Mesendoderm (in vitro differentiated cells): ENCODE measurements around the gene TCEANC2.

Source experiments
- DNase-seq: peaks from one replicate; pipeline ENCODE4 v3.0.0; 2013
- H2AK5ac ChIP-seq: 2 replicates; pipeline ENCODE4 v1.6.1; 2013; ENCODE audit warnings: low read length, inconsistent platforms
- H2BK120ac ChIP-seq: 2 replicates; pipeline ENCODE4 v1.6.1; 2013; ENCODE audit warnings: low read depth, mild to moderate bottlenecking, low read length, moderate library complexity, mixed read lengths
- H2BK15ac ChIP-seq: replicated peaks from 2 replicates; pipeline ENCODE4 v1.6.1; 2013; ENCODE audit warnings: low read depth, mild to moderate bottlenecking, moderate library complexity
- H2BK5ac ChIP-seq: 2 replicates; pipeline ENCODE4 v1.6.1; 2013; ENCODE audit warnings: low read length, inconsistent platforms
- H3K18ac ChIP-seq: 2 replicates; pipeline ENCODE4 v1.6.1; 2013; ENCODE audit warnings: mild to moderate bottlenecking, low read length, mixed read lengths
- H3K23ac ChIP-seq: one replicate; pipeline ENCODE4 v1.6.1; 2013; ENCODE audit warnings: low read length
- H3K27ac ChIP-seq: 2 replicates; pipeline ENCODE4 v1.5.1; 2013; ENCODE audit warnings: low read depth, mild to moderate bottlenecking, inconsistent platforms, low read length, moderate library complexity
- H3K27me3 ChIP-seq: 2 replicates; pipeline ENCODE4 v1.6.1; 2013; ENCODE audit warnings: low read length, control low read depth, mild to moderate bottlenecking, inconsistent platforms; ENCODE audit not compliant: insufficient read depth, poor library complexity
- H3K36me3 ChIP-seq: 2 replicates; pipeline ENCODE4 v1.6.1; 2013; ENCODE audit warnings: low read length, inconsistent platforms; ENCODE audit not compliant: control insufficient read depth, insufficient read depth
- H3K4ac ChIP-seq: one replicate; pipeline ENCODE4 v1.6.1; 2013; ENCODE audit warnings: low read depth, mild to moderate bottlenecking, low read length, moderate library complexity
- H3K4me1 ChIP-seq: 2 replicates; pipeline ENCODE4 v1.6.1; 2013; ENCODE audit warnings: low read depth, low read length, inconsistent platforms; ENCODE audit not compliant: control insufficient read depth
- H3K4me2 ChIP-seq: 2 replicates; pipeline ENCODE4 v1.6.1; 2013; ENCODE audit warnings: low read length
- H3K4me3 ChIP-seq: 2 replicates; pipeline ENCODE4 v1.5.1; 2013; ENCODE audit warnings: mild to moderate bottlenecking, low read length
- H3K56ac ChIP-seq: one replicate; pipeline ENCODE4 v1.6.1; 2013; ENCODE audit warnings: low read length
- H3K79me1 ChIP-seq: 2 replicates; pipeline ENCODE4 v1.6.1; 2013; ENCODE audit warnings: low read length, inconsistent platforms
- H3K79me2 ChIP-seq: 2 replicates; pipeline ENCODE4 v1.6.1; 2013; ENCODE audit warnings: mild to moderate bottlenecking, low read length; ENCODE audit not compliant: control insufficient read depth, insufficient read depth
- H3K9ac ChIP-seq: 2 replicates; pipeline ENCODE4 v1.6.1; 2013; ENCODE audit warnings: low read length, inconsistent platforms
- H4K5ac ChIP-seq: one replicate; pipeline ENCODE4 v1.6.1; 2013; ENCODE audit warnings: low read length
- H4K8ac ChIP-seq: one replicate; pipeline ENCODE4 v1.6.1; 2013; ENCODE audit warnings: low read depth, mild to moderate bottlenecking, control low read depth, low read length, moderate library complexity
- WGBS: extraction: QIAGEN DNeasy Blood & Tissue Kit; methylation state at CpG from one replicate; pipeline ENCODE4 v1.1.7; 2013; ENCODE audit warnings: low lambda C conversion rate, missing lambda C conversion rate; ENCODE audit not compliant: insufficient coverage; ENCODE audit errors: extremely low coverage; 5-methylcytosine and 5-hydroxymethylcytosine counted together

The TCEANC2 gene

DNA sequence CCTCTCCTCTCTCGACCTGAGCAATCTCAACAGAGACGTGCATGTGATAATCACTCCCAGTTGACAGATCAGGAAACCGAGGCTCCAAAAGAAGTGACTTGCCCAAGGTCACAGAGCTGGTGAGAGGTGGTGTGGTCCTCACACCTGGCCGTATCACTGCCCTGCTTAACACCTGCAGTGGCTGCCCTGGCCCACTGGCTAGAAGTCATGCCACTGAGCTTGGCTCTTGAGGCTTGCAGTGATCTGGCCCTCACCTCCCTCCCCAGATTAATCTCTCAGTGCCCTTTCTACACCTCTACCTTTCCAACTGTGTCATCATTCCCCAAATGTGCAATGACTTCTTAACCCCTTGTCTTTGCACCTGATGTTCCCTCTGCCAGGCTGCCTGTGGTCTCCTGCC, 60.6 kb downstream of the TCEANC2 start:
- H3K4me2 ChIP-seq = no peak overlapping the region
- H3K79me2 ChIP-seq = no peaks in the 10 kb centered on the region
- H3K27me3 ChIP-seq = no peaks in the 10 kb centered on the region
- no peaks in the 10 kb centered on the region for H3K4me1 ChIP-seq
- H4K8ac ChIP-seq = no peak overlapping the region
- no peak overlapping the region for H3K23ac ChIP-seq
- H2BK15ac ChIP-seq = no peak overlapping the region
- H2BK5ac ChIP-seq = no peak overlapping the region
- H4K5ac ChIP-seq = no peak overlapping the region
- H3K9ac ChIP-seq = no peak overlapping the region
- WGBS = no CpG with 5 or more reads among the region's 4 CpGs
- no peak overlapping the region for H2BK120ac ChIP-seq
- no peaks in the 10 kb centered on the region for H3K36me3 ChIP-seq
- H3K4me3 ChIP-seq = no peak overlapping the region
- no peak overlapping the region for H3K4ac ChIP-seq
- H3K56ac ChIP-seq = no peak overlapping the region
- H2AK5ac ChIP-seq = no peak overlapping the region
- no peak for DNase-seq
- no peaks in the 10 kb centered on the region for H3K79me1 ChIP-seq
- H3K18ac ChIP-seq = no peak overlapping the region
- H3K27ac ChIP-seq = no peak overlapping the region

DNA sequence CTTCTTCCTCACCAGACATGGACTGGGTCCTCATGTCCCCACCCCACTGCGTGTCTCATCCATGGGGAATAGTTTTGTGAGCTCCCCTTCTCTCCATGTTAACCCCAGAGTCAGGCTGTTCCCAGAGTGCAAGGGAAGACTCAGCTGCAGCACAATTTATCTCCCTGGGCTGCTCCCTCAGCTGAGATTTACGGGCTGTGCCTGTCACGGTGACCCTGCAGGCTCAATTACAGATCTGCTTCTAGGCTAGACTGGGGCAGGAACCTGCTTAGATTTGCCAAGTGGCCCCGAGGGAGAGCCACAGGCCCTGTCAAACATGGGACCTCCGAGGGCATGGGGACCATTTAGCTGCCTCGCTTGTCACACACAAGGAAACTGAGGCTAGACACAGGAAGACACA, 61.5 kb downstream of the TCEANC2 start:
- Histone ChIP-seq H3K9ac (no peak overlapping the region), H3K36me3 (no peaks in the 10 kb centered on the region), H3K4ac (no peak overlapping the region), H3K23ac (no peak overlapping the region), H3K18ac (no peak overlapping the region), H3K27me3 (no peaks in the 10 kb centered on the region), H2BK5ac (no peak overlapping the region), H3K4me1 (no peaks in the 10 kb centered on the region), H3K4me3 (no peak overlapping the region), H4K8ac (no peak overlapping the region), H4K5ac (no peak overlapping the region), H3K79me1 (no peaks in the 10 kb centered on the region), H3K56ac (no peak overlapping the region), H2BK15ac (no peak overlapping the region), H3K27ac (no peak overlapping the region), H3K79me2 (no peaks in the 10 kb centered on the region), H2AK5ac (no peak overlapping the region), H3K4me2 (no peak overlapping the region), H2BK120ac (no peak overlapping the region)
- DNase-seq = no peak
- WGBS = no CpG with 5 or more reads among the region's 6 CpGs

DNA sequence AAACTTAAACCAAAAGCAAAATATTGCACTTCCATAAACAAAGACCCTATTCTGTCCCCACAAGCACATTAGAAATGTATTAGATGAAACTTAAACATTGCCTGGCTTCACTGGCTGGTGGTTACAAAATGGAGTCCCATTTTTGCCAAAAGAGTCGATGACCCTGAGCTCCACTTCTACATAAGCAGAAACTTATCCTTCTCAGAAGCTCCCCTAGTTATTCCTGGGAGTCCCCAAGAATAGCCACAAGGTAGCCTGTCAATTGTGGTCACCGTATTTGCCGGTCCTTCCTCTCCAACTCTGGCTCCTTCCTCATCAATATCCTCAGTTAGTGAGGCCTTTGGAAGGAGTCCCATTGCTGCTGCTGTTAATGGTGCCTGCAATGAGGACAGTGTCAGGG, 62.1 kb downstream of the TCEANC2 start:
- Histone ChIP-seq H3K4me2 (no peak overlapping the region), H3K23ac (no peak overlapping the region)
- WGBS = no CpG with 5 or more reads among the region's 3 CpGs

DNA sequence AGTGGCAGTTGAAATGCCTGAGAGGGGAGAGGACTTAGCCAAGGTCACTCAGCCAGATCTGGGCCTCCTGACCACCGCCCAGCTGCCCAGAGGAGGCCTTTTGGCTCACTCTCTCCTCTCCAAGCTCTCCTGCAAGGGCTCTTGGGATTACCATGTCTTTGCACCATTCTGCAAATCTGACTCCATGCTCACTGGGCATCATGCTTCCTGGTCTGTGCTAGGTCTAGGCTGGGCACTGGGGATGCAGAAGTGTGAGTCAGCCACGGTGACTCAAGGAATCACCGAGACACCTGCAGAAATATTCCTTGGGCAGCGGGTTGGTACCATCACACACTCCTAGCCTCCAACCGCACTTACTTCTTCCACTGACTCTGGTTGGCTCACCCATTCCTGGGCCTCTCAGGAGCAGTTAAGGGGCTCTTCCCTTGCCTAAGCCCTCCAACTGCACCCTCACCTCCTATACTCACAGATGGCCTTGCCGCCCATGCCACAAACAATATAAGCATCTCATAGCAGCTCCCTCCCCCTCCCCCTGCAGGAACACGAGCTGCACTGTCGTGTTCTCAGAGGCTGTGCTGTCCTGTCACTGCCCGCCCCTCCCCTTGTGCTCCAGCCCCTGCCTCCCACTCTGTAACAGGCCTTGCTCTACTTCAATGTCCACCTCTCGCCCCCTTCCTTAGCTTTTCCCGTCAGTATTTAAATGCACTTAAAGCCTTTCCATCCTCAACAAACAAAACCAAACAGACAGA, 64.6 kb downstream of the TCEANC2 start:
- no peak overlapping the region for H2AK5ac ChIP-seq
- no peaks in the 10 kb centered on the region for H3K79me2 ChIP-seq
- H4K5ac ChIP-seq = no peak overlapping the region
- no peak overlapping the region for H4K8ac ChIP-seq
- H3K23ac ChIP-seq = no peak overlapping the region
- H3K27ac ChIP-seq = no peak overlapping the region
- H2BK15ac ChIP-seq = no peak overlapping the region
- H3K56ac ChIP-seq = no peak overlapping the region
- no peak overlapping the region for H3K4me3 ChIP-seq
- H2BK120ac ChIP-seq = no peak overlapping the region
- no peak overlapping the region for H3K9ac ChIP-seq
- no peaks in the 10 kb centered on the region for H3K4me1 ChIP-seq
- no peak overlapping the region for H3K18ac ChIP-seq
- H2BK5ac ChIP-seq = no peak overlapping the region
- no CpG with 5 or more reads among the region's 11 CpGs for WGBS
- H3K4me2 ChIP-seq = no peak overlapping the region
- no peaks in the 10 kb centered on the region for H3K36me3 ChIP-seq
- H3K4ac ChIP-seq = no peak overlapping the region
- H3K27me3 ChIP-seq = no peaks in the 10 kb centered on the region
- no peak for DNase-seq
- no peaks in the 10 kb centered on the region for H3K79me1 ChIP-seq

More for the DNA sequence above, 62.1 kb downstream of the TCEANC2 start:
- H3K27me3 ChIP-seq = no peaks in the 10 kb centered on the region
- H3K9ac ChIP-seq = no peak overlapping the region
- H2BK15ac ChIP-seq = no peak overlapping the region
- no peak overlapping the region for H2AK5ac ChIP-seq
- no peaks in the 10 kb centered on the region for H3K79me1 ChIP-seq
- H4K5ac ChIP-seq = no peak overlapping the region
- no peak overlapping the region for H2BK120ac ChIP-seq
- no peak overlapping the region for H3K18ac ChIP-seq
- no peak overlapping the region for H3K56ac ChIP-seq
- H3K4me3 ChIP-seq = no peak overlapping the region
- H4K8ac ChIP-seq = no peak overlapping the region
- no peak for DNase-seq
- H3K27ac ChIP-seq = no peak overlapping the region
- H3K36me3 ChIP-seq = no peaks in the 10 kb centered on the region
- H3K4ac ChIP-seq = no peak overlapping the region
- H3K79me2 ChIP-seq = no peaks in the 10 kb centered on the region
- no peaks in the 10 kb centered on the region for H3K4me1 ChIP-seq
- H2BK5ac ChIP-seq = no peak overlapping the region

DNA sequence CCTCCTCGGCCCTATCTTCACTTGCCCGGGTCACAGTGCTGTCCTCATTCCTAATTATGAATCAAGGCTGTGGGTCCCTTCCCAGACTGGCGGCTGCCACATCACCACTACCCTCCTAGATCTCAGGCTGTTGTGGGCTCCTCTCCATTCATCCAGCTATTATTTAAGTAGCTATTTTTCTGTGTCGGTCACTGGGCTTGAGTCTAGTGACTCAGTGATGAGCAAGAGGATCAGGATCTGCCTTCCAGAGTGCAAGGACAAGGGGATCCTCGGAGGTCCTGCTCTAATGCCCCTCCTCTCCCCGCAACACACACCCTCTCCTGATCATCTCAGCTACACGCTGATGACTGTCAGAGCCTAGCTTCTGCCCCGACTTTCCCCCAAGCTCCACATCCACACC, 65.3 kb downstream of the TCEANC2 start:
- H3K4me1 ChIP-seq = no peaks in the 10 kb centered on the region
- no peaks in the 10 kb centered on the region for H3K36me3 ChIP-seq
- H3K79me1 ChIP-seq = no peaks in the 10 kb centered on the region
- H3K56ac ChIP-seq = no peak overlapping the region
- H3K4me3 ChIP-seq = no peak overlapping the region
- H3K27me3 ChIP-seq = no peaks in the 10 kb centered on the region
- no peak overlapping the region for H3K18ac ChIP-seq
- no peak overlapping the region for H3K4ac ChIP-seq
- H4K5ac ChIP-seq = no peak overlapping the region
- no peak overlapping the region for H4K8ac ChIP-seq
- no peak overlapping the region for H2BK120ac ChIP-seq
- H3K9ac ChIP-seq = no peak overlapping the region
- DNase-seq = no peak
- H3K4me2 ChIP-seq = no peak overlapping the region
- H2BK15ac ChIP-seq = no peak overlapping the region
- H3K23ac ChIP-seq = no peak overlapping the region
- H2BK5ac ChIP-seq = no peak overlapping the region
- no peak overlapping the region for H3K27ac ChIP-seq
- no CpG with 5 or more reads among the region's 8 CpGs for WGBS
- H2AK5ac ChIP-seq = no peak overlapping the region
- no peaks in the 10 kb centered on the region for H3K79me2 ChIP-seq
